Measurements from ENCODE around the gene RNF11.
"Not testable (repeated sequence)": the region's sequence is repeated elsewhere in the genome, so short reads cannot be mapped to it uniquely, and the experiment has no call there.

The RNF11 gene

GRCh38 chr1:51235673-51236530 is at the start of gene RNF11:
Gene RNF11 (plus strand): TSS chr1:51236273. CDS start chr1:51236757, 484 bp downstream.
- peak; percentile 94 for DNase-seq

- DNase-seq = no peak
Measured at GRCh38 chr1:51188230-51188629, 47.8 kb upstream of the RNF11 start.

GRCh38 chr1:51189421-51190073 is 46.5 kb upstream of the RNF11 start:
- DNase-seq = peak; percentile 67

GRCh38 chr1:51190961-51191360 is 45.1 kb upstream of the RNF11 start:
- DNase-seq = no peak

- DNase-seq = peak; percentile 64
Measured at GRCh38 chr1:51192213-51192843, 43.7 kb upstream of the RNF11 start.

- DNase-seq = no peak
Measured at GRCh38 chr1:51193564-51193963, 42.5 kb upstream of the RNF11 start.

GRCh38 chr1:51203121-51203873 is 32.8 kb upstream of the RNF11 start:
- no peak for DNase-seq

- DNase-seq = no peak
Measured at GRCh38 chr1:51203874-51204245, 32.2 kb upstream of the RNF11 start.

GRCh38 chr1:51210055-51210454 is 26.0 kb upstream of the RNF11 start:
- no peak for DNase-seq

GRCh38 chr1:51210676-51211075 is 25.4 kb upstream of the RNF11 start:
- DNase-seq = no peak

GRCh38 chr1:51214615-51215131 is 21.4 kb upstream of the RNF11 start:
- no peak for DNase-seq

GRCh38 chr1:51215169-51215568 is 20.9 kb upstream of the RNF11 start:
- DNase-seq = no peak

- DNase-seq = no peak
Measured at GRCh38 chr1:51216631-51217030, 19.4 kb upstream of the RNF11 start.

GRCh38 chr1:51217101-51217500 is 19.0 kb upstream of the RNF11 start:
- no peak for DNase-seq

- no peak for DNase-seq
Measured at GRCh38 chr1:51218570-51218969, 17.5 kb upstream of the RNF11 start.

- no peak for DNase-seq
Measured at GRCh38 chr1:51219022-51219421, 17.1 kb upstream of the RNF11 start.

- not testable (repeated sequence) for DNase-seq
Measured at GRCh38 chr1:51221529-51221928, 14.5 kb upstream of the RNF11 start.

GRCh38 chr1:51222136-51222787 is 13.8 kb upstream of the RNF11 start:
- DNase-seq = no peak

GRCh38 chr1:51222809-51223208 is 13.3 kb upstream of the RNF11 start:
- DNase-seq = no peak

- DNase-seq = no peak
Measured at GRCh38 chr1:51224255-51224654, 11.8 kb upstream of the RNF11 start.

GRCh38 chr1:51227231-51227960 is 8.7 kb upstream of the RNF11 start:
- not testable (repeated sequence) for DNase-seq

- not testable (repeated sequence) for DNase-seq
Measured at GRCh38 chr1:51228471-51228870, 7.6 kb upstream of the RNF11 start.

All from NCI-H345 (cell line).